Stimulated activated CD4-positive, alpha-beta T cell treated with anti-CD3 and anti-CD28 coated beads, Interleukin-4, amount 100 ng/mL, for 24 hours (primary cell): Measurements from ENCODE around the gene VENTX.

ENCODE experiments used
- DNase-seq: peaks from one replicate; pipeline ENCODE4 v3.0.0-alpha.2; 2020

VENTX gene

DNA sequence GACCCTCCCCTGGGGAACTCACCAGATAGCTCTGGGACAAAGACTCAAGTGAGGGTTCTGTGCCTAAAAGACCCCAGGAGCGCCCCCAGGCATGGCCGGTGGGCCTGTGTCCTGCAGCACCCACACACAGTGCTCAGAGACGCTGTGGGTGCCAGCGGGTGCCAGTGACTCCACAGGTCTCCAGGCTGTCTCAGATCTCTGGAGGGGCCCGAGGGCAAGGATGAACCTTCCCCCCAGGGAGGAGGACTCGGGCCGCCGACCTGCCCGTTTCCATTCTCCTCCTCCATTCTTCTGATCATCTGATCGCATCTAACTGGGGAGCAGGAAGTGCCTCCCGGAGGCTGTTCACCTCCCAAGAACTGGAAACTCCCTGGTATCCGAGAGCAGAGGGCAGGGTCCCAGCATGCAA lies 38.0 kb downstream of the VENTX start:
- DNase-seq: peak; percentile 44

- no peak for DNase-seq
Observed at GRCh38 chr10:133276100-133276434, 38.4 kb downstream of the VENTX start.

GRCh38 chr10:133276435-133277201 lies 39.0 kb downstream of the VENTX start, which contains the start of gene ADAM8:
Gene ADAM8, minus strand, starts transcription at chr10:133276868. Its CDS starts 51 bp downstream, at chr10:133276817.
- DNase-seq: peak; percentile 61

GRCh38 chr10:133277277-133277992 lies 39.8 kb downstream of the VENTX start:
- DNase-seq: no peak

- no peak for DNase-seq
Observed at GRCh38 chr10:133277993-133278576, 40.4 kb downstream of the VENTX start.

DNA sequence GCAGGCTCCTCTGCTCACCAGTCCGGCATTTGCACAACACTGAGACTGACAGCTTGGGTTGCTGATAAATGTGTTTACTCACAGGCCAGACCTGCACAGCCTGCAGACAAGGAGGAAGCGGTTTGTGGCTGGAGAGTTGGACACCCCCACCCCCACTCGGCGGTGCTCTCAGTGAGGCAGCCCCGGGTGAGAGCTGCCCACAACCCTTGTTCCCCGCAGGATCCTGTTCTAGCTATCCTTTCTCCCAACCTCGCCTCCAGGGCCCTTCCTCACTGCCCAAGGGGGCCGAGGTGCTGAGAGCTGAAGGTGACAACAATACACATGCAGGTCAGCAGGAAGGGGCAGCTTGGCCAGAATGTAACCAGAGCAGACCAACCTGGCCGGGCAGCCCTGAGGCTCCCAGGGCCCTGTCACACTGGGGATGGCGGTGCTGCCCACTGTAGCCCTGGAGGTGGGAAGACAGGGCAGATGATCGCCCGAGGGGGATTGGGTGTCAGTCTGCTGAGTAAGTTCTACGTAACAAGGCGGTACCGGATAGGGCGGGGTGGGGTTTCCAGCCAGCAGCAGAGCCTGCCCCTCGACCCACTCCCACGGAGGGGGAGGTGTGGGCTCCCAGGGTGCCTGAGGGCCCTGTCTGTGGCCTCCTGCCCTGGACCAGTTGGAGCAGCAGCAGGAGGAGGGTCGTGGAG lies 41.1 kb downstream of the VENTX start:
- DNase-seq: peak; percentile 51

DNA sequence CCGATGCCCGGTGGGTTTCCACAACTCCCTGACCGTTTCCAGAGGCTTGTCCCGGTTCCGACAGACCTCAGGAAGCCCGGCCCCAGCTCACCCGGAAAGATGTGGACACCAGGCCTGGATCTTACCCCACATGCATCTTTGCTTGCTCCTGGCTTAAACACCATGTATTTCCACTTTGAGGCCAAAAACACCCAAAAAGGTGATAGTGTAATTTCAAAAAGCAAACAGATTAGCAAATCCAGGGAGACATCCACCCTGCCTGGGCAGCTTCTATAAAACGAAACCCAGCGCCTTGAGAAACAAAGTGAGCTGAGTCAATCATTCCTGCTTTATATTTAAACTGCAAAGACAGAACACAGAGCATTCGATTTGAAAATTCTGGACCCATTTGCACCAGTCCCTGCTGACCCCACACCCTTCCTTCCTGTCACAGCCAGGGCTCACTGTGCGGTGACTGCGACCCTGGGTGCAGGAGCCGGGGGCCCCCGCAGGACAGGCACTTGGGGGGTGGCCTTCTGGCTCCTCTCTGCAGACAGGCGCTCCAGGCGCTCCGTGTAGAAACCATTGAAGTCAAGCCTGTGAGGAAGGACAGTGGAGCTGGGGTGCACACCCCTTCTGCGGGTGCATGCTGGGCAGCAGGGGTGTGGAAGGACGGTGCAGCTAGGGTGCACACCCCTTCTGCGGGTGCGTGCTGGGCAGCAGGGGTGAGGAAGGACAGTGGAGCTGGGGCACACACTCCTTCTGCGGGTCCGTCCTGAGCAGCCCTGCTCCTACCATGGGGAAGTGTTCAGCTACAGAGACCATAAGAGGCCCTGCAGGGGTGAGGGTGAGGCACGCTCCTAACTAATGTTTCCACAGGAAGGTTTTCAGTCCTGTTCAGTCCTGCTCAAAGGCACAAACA lies 41.9 kb downstream of the VENTX start:
- DNase-seq: no peak

DNA sequence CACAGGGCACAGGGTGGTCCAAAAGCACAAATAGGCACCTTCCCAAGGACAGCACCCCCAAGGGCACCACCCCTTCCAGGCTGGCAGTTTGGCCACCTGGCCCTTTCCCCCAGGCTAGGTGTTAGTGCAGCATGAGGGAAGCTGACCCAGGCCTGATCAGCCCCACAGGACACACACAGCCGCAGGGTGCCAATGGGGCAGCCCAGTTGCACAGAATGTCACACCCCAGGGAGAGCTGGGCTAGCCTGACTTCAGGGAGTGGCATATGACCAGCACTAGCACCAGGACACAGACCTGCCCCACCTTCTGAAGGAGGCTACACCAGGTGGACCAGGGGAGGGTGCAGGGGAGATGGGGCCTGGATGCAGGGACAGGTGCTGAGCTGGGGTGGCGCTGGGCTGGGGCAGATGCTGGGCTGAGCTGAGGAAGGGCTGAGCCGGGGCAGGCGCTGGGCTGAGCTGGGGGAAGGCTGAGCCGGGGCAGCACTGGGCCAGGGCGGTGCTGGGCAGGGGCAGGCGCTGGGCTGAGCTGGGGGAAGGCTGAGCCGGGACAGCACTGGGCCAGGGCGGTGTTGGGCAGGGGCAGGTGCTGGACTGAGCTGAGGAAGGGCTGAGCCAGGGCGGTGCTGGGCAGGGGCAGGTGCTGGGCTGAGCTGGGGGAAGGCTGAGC lies 42.9 kb downstream of the VENTX start:
- DNase-seq: no peak

- DNase-seq: no peak
Observed at GRCh38 chr10:133281084-133281483, 43.4 kb downstream of the VENTX start.

DNA sequence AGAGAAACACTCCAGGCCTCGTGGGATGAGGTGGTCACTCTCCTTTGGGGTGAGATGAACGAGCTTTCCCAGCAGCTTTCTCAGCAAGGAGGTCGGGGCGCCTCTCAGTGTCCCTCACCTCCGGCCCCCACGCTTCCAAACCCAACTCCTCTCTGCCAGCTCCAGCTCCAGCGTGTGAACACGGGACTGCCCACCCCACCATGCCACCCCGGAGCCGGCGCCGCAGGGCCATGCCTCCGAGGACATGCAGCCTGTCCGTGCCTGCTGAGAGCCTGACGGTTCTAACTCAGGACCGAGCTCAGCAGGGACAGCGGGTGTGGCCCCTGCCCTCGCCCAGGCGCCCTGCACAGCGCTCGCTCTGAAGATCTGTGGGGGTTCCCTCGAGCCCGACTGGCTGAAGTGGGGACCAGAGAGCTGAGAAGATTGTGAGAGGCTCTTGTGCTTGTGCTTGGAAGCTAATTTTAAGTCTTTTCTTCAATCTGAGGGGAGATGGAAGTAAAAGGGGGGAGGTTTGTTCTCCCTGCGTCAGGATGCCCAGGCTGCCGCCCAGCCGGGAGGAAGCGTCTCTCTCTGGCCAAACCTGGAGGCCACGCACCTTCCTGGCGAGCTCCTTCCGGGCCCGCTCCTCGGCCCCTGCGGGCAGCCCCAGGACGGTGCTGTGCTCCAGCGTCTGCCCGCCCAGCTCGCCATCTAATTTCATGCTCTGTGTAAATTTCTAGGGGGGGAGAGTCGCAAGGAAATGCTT lies 44.1 kb downstream of the VENTX start:
- DNase-seq: no peak

GRCh38 chr10:133282846-133283390 lies 45.3 kb downstream of the VENTX start:
- no peak for DNase-seq

DNA sequence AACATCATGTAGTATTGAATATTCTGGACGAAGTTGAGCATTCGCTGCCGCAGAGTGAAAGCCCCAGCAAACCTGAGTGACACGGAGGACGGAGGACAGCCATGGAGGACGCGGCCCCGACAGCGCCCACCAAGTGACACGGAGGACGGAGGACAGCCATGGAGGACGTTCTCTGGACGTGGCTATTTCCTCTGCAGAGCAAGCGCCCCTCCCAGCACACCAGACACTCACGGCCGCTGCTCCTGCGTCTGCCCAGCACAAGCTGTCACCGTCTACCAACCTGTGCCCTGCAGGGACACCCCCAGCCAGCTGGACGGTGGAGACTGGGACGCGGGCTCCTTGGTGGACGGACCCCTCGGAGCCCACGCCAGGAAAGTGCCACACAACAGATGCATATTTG lies 46.3 kb downstream of the VENTX start:
- DNase-seq: no peak

DNA sequence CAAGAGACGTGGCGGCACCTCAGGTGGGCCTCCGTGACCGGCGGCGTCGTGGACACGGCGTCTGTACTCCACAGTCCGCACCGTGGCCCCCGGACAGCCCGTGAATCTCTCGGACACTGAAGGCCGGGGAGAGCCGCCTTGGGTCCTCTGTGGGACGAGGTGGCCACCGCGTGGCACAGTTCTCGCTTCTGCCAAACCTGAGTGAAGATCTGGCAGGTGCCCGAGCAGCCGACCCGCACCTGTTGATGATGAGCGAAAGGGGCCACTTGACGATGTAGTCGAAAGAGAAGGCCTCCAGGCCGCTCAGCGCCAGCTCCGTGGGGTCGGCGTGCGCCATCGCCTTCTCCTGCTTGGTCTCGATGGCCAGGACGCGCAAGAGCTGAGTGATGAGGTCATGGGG lies 47.6 kb downstream of the VENTX start:
- no peak for DNase-seq

DNA sequence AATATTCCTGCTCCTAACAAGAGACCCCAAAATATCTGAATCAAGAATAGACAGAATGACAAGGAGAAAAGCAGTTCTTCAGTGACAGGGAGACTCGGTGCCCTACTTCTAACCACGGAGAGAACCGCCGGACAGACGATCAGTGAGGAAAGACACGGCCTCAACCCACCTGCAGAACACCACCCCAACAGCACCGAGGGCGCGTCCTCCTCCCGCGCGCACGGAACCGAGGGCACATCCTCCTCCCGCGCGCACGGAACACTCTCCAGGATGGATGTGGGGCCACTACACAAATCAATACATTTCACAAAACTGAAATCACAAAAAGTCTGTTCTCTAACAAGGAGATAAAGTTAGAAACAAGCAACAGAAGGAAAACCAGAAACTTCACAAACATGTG lies 48.7 kb downstream of the VENTX start:
- no peak for DNase-seq

GRCh38 chr10:133287832-133288500 lies 50.3 kb downstream of the VENTX start:
- no peak for DNase-seq

DNA sequence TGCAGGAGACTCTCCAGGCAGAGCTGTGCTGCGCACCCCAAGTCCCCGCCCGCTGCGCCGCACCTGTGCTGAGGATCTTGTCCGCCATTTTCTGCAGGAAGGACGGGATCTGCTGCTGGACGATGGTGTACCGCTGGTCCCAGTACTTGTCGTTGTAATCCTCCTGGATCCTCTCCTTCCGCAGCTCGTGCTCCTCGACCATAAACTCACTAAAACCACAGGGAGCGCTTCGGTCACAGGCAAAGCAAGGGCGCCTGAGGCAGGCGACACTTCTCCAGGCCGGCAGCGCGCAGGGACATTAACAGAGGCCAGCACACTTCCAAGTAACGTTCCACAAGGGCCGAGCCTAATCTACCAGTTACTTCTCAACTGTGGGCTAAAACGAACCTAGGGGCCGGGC lies 52.1 kb downstream of the VENTX start:
- no peak for DNase-seq
